A549 treated with Hydrocortisone at 1 μM for 4 hours (cell line): ENCODE results near the gene FEN1. TPM values are rescaled to one million over a fixed set of nuclear protein-coding genes. Genes with fewer than 3 reads are reported as not detected.

Experiments used
- total RNA-seq: library from RNA; stranded (reverse); fragments of 200-300 nt; extraction: Qiagen RNA extraction; gene quantifications from 5 replicates; pipeline ENCODE4 v1.2.3, GENCODE V29; 2022

FEN1 gene
- 90.8 to 107 TPM (median 97.3 TPM) in 5 replicates for total RNA-seq

GRCh38 chr11:61792310-61793082 is at the start of gene FEN1, which contains the start of gene TMEM258:
Gene FEN1 (plus strand): TSS chr11:61792911. CDS start chr11:61795362, 2,451 bp downstream.
Gene TMEM258 (minus strand): TSS chr11:61792599. CDS start chr11:61792558, 41 bp downstream.

GRCh38 chr11:61752117-61752924 is 40.4 kb upstream of the FEN1 start, which contains the start of gene MYRF:
Gene MYRF (plus strand): TSS chr11:61752636. CDS start chr11:61752745, 109 bp downstream.

GRCh38 chr11:61816736-61817455 is 24.2 kb downstream of the FEN1 start, which contains the start of gene FADS1:
Gene FADS1 (minus strand): TSS chr11:61817003. CDS start chr11:61816929, 74 bp downstream.

GRCh38 chr11:61827571-61828378 is 35.1 kb downstream of the FEN1 start, which contains the start of gene FADS2:
Gene FADS2 (plus strand): TSS chr11:61828300. CDS start chr11:61828391, 91 bp downstream.

Other genes with a start within 250 kb of the FEN1 start
- gene SYT7, start 211.8 kb upstream of the FEN1 start, total RNA-seq: 1.0 to 1.4 TPM (median 1.1 TPM) in 5 replicates
- gene DAGLA, start 112.5 kb upstream of the FEN1 start, total RNA-seq: 5.7 to 6.8 TPM (median 6.6 TPM) in 5 replicates
- gene MYRF, start 40.3 kb upstream of the FEN1 start, total RNA-seq: 15.3 to 19.7 TPM (median 18.3 TPM) in 5 replicates
- gene TMEM258, start 312 bp upstream of the FEN1 start, total RNA-seq: 209 to 240 TPM (median 219 TPM) in 5 replicates
- gene FADS1, start 24.1 kb downstream of the FEN1 start, total RNA-seq: 174 to 247 TPM (median 208 TPM) in 5 replicates
- 342 to 446 TPM (median 392 TPM) in 5 replicates for gene FADS2, start 35.4 kb downstream of the FEN1 start, total RNA-seq
- 61.6 to 86.5 TPM (median 77.7 TPM) in 5 replicates for gene FADS3, start 98.6 kb downstream of the FEN1 start, total RNA-seq
- 18.8 to 23.1 TPM (median 20.6 TPM) in 5 replicates for gene RAB3IL1, start 124.7 kb downstream of the FEN1 start, total RNA-seq
- gene BEST1, start 157.4 kb downstream of the FEN1 start, total RNA-seq: 1.2 to 5.9 TPM (median 3.7 TPM) in 5 replicates
- gene FTH1, start 174.7 kb downstream of the FEN1 start, total RNA-seq: 9,226 to 19,933 TPM (median 18,540 TPM) in 5 replicates